Ascending aorta (tissue), 2 donors: ENCODE data around the gene WDFY3. TPM values are rescaled to one million over a fixed set of nuclear protein-coding genes. Genes with fewer than 3 reads are reported as not detected.

Experiments used
- DNase-seq, 2 donors: peaks; one replicate each; pipeline ENCODE4 v3.0.0-alpha.2; 2019; ENCODE audit warnings: low spot score in 2 of 2
- H3K27ac ChIP-seq, 2 donors: fragments of 200-600 bp; sonication (generic); one replicate each; pipeline ENCODE4 v1.5.1; 2016 to 2017; ENCODE audit warnings: mild to moderate bottlenecking in 1 of 2
- H3K27me3 ChIP-seq: fragments of 200-600 bp; sonication (generic); one replicate; pipeline ENCODE4 v1.5.1; 2017
- H3K36me3 ChIP-seq, 2 donors: fragments of 200-600 bp; sonication (generic); one replicate each; pipeline ENCODE4 v1.5.1; 2016
- H3K4me1 ChIP-seq, 2 donors: fragments of 200-600 bp; sonication (generic); one replicate each; pipeline ENCODE4 v1.5.1; 2016 to 2017; ENCODE audit warnings: mild to moderate bottlenecking in 1 of 2
- H3K4me3 ChIP-seq, 2 donors: fragments of 200-600 bp; sonication (generic); one replicate each; pipeline ENCODE4 v1.5.1; 2016 to 2017; ENCODE audit warnings: mild to moderate bottlenecking in 1 of 2
- H3K9me3 ChIP-seq, 2 donors: fragments of 200-600 bp; sonication (generic); one replicate each; pipeline ENCODE4 v1.5.1; 2016
- CTCF ChIP-seq, 3 experiments: fragments of 200-600 bp in 2 of 3; fragments of 450-650 bp in 1 of 3; sonication (generic) in 2 of 3; IDR thresholded peaks; one replicate each; pipeline ENCODE4 v1.5.1; 2016 to 2019; ENCODE audit warnings: antibody characterized with exemption in 3 of 3, mild to moderate bottlenecking in 1 of 3, moderate library complexity in 1 of 3
- intact Hi-C: fragments of 100-400 bp; cut with DNase I; formaldehyde crosslinking; loops from one replicate; pipeline ENCODE4 v1.15.1; 2023
- total RNA-seq: library from RNA; depleted of rRNA; stranded (reverse); fragments of >200 nt; gene quantifications from one replicate; pipeline ENCODE4 v1.1.0, GENCODE V29; 2016

Gene WDFY3
- total RNA-seq, 1 donor from 2014 or later: 30.2 TPM

DNA sequence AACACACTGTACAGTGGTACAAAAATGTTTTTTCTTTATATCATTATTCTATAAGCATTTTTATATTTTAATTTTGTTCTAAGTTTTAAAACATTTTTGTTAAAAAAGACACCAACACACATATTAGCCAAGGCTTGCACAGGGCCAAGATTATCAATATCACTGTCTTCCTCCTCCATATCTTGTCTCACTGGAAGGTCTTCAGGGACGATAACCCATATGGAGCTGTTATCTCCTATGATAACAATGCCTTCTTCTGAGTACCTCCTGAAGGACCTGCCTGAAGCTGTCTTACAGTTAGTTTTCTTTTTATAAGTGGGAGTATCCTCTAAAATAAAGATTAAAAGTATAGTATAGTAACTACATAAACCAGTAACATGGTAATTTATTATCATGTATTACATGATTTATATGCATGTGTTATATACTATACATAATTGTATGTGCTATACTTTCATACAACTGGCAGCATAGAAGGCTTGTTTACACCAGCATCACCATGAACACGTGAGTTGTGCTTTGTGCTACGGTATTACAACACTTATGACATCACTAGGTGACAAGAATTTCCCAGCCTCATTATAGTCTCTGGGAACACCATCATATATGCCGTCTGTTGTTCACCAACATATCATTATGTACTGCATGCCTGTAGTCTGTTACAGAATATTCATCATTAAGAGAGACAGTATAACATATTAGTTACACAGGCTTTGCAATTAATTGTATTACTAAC, 90.7 kb downstream of the WDFY3 start:
- Histone ChIP-seq H3K27me3 (no peaks in the 10 kb centered on the region), H3K4me3 (no peak overlapping the region), H3K27ac (no peak overlapping the region), H3K4me1 (no peaks in the 10 kb centered on the region), H3K36me3 (no peaks in the 10 kb centered on the region), H3K9me3 (no peaks in the 10 kb centered on the region)
- no peak for DNase-seq
- intact Hi-C loops: no loop called here
- no peak for TF ChIP-seq CTCF (IDR thresholded peaks at IDR 0.05)

DNA sequence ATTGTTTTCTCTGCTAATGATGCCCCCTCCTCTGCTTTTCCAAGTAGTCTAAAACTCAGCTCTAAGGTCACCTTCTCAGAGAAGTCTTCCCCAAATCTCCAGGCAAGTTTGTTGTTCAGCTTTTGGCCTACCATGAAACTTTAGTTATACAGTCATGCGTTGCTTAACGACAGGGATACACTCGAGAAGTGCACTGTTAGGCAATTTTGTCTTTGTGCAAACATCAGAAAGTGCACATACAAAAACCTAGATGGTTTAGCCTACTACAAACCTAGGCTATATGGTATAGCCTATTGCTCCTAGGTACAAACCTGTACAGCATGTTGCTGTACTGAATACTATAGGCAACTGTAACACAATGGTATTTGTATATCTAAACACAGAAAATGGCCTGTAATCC, 91.9 kb downstream of the WDFY3 start:
- intact Hi-C loops: no loop called here
- Histone ChIP-seq H3K27ac (no peak overlapping the region), H3K27me3 (no peaks in the 10 kb centered on the region), H3K4me3 (no peak overlapping the region), H3K9me3 (no peaks in the 10 kb centered on the region), H3K36me3 (no peaks in the 10 kb centered on the region), H3K4me1 (no peaks in the 10 kb centered on the region)
- no peak for DNase-seq
- no peak for TF ChIP-seq CTCF (IDR thresholded peaks at IDR 0.05)

- H3K36me3 ChIP-seq: no peaks in the 10 kb centered on the region
- DNase-seq: no peak
- no peaks in the 10 kb centered on the region for H3K27me3 ChIP-seq
- H3K4me3 ChIP-seq: no peak overlapping the region
- H3K9me3 ChIP-seq: no peaks in the 10 kb centered on the region
- TF ChIP-seq CTCF (IDR thresholded peaks at IDR 0.05): no peak
- no peaks in the 10 kb centered on the region for H3K4me1 ChIP-seq
- H3K27ac ChIP-seq: no peak overlapping the region
- intact Hi-C loops: no loop called here
Observed at GRCh38 chr4:84870398-84871163, 95.9 kb downstream of the WDFY3 start.

DNA sequence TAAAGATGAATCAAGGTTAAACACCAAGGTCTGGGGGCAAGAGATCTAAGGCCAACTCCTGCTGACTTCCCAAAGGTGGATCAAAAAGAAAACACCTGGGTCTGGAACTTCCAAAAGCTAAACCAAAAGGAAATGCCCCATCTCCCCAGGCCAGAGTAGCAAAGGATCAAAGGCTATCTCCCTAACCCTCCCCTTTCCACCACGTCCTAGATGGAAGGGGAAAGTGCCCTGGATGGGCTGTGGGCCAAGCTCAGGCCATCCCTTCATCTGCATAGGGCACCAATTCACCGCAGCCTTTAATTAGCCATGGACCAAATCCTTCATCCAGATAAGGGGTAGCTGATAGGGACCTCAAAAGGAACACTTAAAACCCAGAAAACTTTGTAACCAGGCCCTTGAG, 100.2 kb downstream of the WDFY3 start:
- intact Hi-C loops: no loop called here
- no peaks in the 10 kb centered on the region for H3K9me3 ChIP-seq
- TF ChIP-seq CTCF (IDR thresholded peaks at IDR 0.05): no peak
- H3K4me3 ChIP-seq: no peak overlapping the region
- H3K36me3 ChIP-seq: no peaks in the 10 kb centered on the region
- no peak overlapping the region for H3K27ac ChIP-seq
- DNase-seq: no peak
- no peaks in the 10 kb centered on the region for H3K27me3 ChIP-seq
- no peaks in the 10 kb centered on the region for H3K4me1 ChIP-seq

- H3K4me1 ChIP-seq: no peaks in the 10 kb centered on the region
- no peaks in the 10 kb centered on the region for H3K36me3 ChIP-seq
- H3K27me3 ChIP-seq: no peaks in the 10 kb centered on the region
- no peak overlapping the region for H3K27ac ChIP-seq
- no peak for TF ChIP-seq CTCF (IDR thresholded peaks at IDR 0.05)
- H3K4me3 ChIP-seq: no peak overlapping the region
- H3K9me3 ChIP-seq: no peaks in the 10 kb centered on the region
- DNase-seq: no peak
- intact Hi-C loops: no loop called here
Observed at GRCh38 chr4:84865600-84865999, 100.9 kb downstream of the WDFY3 start.
